Renal pelvis (tissue), 4 donors: ENCODE results near the gene CEMIP. TPM values are rescaled to one million over a fixed set of nuclear protein-coding genes. Genes with fewer than 3 reads are reported as not detected.

Experiments
- DNase-seq: peaks from one replicate; pipeline ENCODE4 v3.0.0-alpha.2; 2013
- polyA plus RNA-seq, 3 donors: library from polyadenylated mRNA; unstranded; fragments of 120-200 nt; gene quantifications; one replicate each; pipeline ENCODE4 v1.2.1, GENCODE V29; 2013; ENCODE audit not compliant: insufficient read length in 3 of 3

Gene CEMIP
- polyA plus RNA-seq, 3 donors: 3.2 to 7.0 (median 6.1) TPM

GRCh38 chr15:80785335-80785734, 6.2 kb downstream of the CEMIP start:
- no peak for DNase-seq

- DNase-seq: no peak
These were observed 6.7 kb downstream of the CEMIP start for GRCh38 chr15:80785811-80786354.

- DNase-seq: no peak
These were observed 8.1 kb downstream of the CEMIP start for GRCh38 chr15:80787316-80787715.

GRCh38 chr15:80788536-80788935, 9.4 kb downstream of the CEMIP start:
- no peak for DNase-seq

GRCh38 chr15:80789296-80789695, 10.1 kb downstream of the CEMIP start:
- no peak for DNase-seq

- DNase-seq: no peak
These were observed 10.6 kb downstream of the CEMIP start for GRCh38 chr15:80789796-80790195.

GRCh38 chr15:80790236-80790635, 11.1 kb downstream of the CEMIP start:
- no peak for DNase-seq

- DNase-seq: no peak
These were observed 11.8 kb downstream of the CEMIP start for GRCh38 chr15:80791004-80791403.

- no peak for DNase-seq
These were observed 17.2 kb downstream of the CEMIP start for GRCh38 chr15:80796407-80796806.

GRCh38 chr15:80798911-80799310, 19.7 kb downstream of the CEMIP start:
- DNase-seq: no peak

GRCh38 chr15:80800067-80800466, 20.9 kb downstream of the CEMIP start:
- DNase-seq: no peak

- no peak for DNase-seq
These were observed 22.9 kb downstream of the CEMIP start for GRCh38 chr15:80801891-80802680.

GRCh38 chr15:80803580-80804525, 24.7 kb downstream of the CEMIP start:
- DNase-seq: no peak

- DNase-seq: no peak
These were observed 25.9 kb downstream of the CEMIP start for GRCh38 chr15:80804970-80805495.

GRCh38 chr15:80811781-80812315, 32.7 kb downstream of the CEMIP start:
- DNase-seq: no peak

- DNase-seq: no peak
These were observed 35.9 kb downstream of the CEMIP start for GRCh38 chr15:80815106-80815505.

- DNase-seq: no peak
These were observed 37.0 kb downstream of the CEMIP start for GRCh38 chr15:80816049-80816653.

GRCh38 chr15:80816936-80817335, 37.8 kb downstream of the CEMIP start:
- DNase-seq: no peak

GRCh38 chr15:80817901-80818300, 38.7 kb downstream of the CEMIP start:
- no peak for DNase-seq

GRCh38 chr15:80819001-80819400, 39.8 kb downstream of the CEMIP start:
- DNase-seq: no peak

GRCh38 chr15:80820092-80820491, 40.9 kb downstream of the CEMIP start:
- DNase-seq: no peak

- DNase-seq: no peak
These were observed 43.1 kb downstream of the CEMIP start for GRCh38 chr15:80822256-80822655.
